HFFc6 (cell line): ENCODE measurements around the gene THSD4. TPM values are rescaled to one million over a fixed set of nuclear protein-coding genes. Genes with fewer than 3 reads are reported as not detected.
"Not testable (repeated sequence)": the region's sequence is repeated elsewhere in the genome, so short reads cannot be mapped to it uniquely, and the experiment has no call there.

ENCODE experiments used
- DNase-seq: peaks from one replicate; pipeline ENCODE4 v3.0.0-alpha.2; 2018
- H3K27ac Mint-ChIP-seq: 2 replicates; pipeline ENCODE4 v1.8.0; 2020; ENCODE audit warnings: mild to moderate bottlenecking, mixed read lengths
- H3K27me3 Mint-ChIP-seq: 2 replicates; pipeline ENCODE4 v1.8.0; 2021; ENCODE audit warnings: mild to moderate bottlenecking, moderate library complexity, mixed read lengths; ENCODE audit not compliant: insufficient read depth
- H3K36me3 Mint-ChIP-seq: 2 replicates; pipeline ENCODE4 v1.8.0; 2021; ENCODE audit warnings: low read depth, mixed read lengths
- H3K4me1 Mint-ChIP-seq: 2 replicates; pipeline ENCODE4 v1.8.0; 2020; ENCODE audit warnings: low read depth, mixed read lengths
- H3K4me3 Mint-ChIP-seq: 2 replicates; pipeline ENCODE4 v1.8.0; 2020; ENCODE audit warnings: mild to moderate bottlenecking, moderate library complexity, mixed read lengths
- H3K9me3 Mint-ChIP-seq: 2 replicates; pipeline ENCODE4 v1.8.0; 2020; ENCODE audit warnings: mild to moderate bottlenecking, mixed read lengths
- total RNA-seq, 6 experiments: library from RNA; stranded (reverse); fragmentation: NEBNext Ultra II Directional; extraction: Animal tissue kit (Norgen Biotek cat#: 25700); gene quantifications; 2 replicates in 1 of 6; 3 replicates in 5 of 6; pipeline ENCODE4 v1.2.3, GENCODE V29; 2021
- TF ChIP-seq, protein P1 (sequence below): fragments of 200-600 bp; sonication (generic); IDR thresholded peaks from 2 replicates; pipeline ENCODE4 v1.5.0; 2021; ENCODE audit warnings: antibody characterized with exemption, mild to moderate bottlenecking

THSD4 gene
- total RNA-seq, 6 experiments from 2014 or later: 32.7 to 39.1 (median 36.4) TPM

DNA sequence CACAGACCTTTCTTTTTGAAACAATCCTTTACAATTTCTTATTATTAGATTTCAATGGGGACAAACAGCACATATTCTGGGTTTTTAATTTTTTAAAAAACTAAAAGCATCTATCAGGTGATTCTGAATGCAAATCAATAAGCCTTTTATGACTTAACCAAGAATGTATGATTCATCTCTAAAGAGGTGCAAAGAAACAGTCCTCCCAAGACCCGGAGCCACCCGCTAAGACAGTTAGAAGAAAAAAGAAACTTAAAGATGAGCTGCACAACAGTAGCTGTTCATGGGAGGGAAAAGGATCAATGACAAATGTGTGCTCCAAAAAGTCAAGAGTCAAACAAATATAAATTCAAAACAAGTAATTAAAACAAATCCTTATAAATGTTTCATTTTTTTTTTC lies 319.5 kb downstream of the THSD4 start:
- TF ChIP-seq, protein P1, sequence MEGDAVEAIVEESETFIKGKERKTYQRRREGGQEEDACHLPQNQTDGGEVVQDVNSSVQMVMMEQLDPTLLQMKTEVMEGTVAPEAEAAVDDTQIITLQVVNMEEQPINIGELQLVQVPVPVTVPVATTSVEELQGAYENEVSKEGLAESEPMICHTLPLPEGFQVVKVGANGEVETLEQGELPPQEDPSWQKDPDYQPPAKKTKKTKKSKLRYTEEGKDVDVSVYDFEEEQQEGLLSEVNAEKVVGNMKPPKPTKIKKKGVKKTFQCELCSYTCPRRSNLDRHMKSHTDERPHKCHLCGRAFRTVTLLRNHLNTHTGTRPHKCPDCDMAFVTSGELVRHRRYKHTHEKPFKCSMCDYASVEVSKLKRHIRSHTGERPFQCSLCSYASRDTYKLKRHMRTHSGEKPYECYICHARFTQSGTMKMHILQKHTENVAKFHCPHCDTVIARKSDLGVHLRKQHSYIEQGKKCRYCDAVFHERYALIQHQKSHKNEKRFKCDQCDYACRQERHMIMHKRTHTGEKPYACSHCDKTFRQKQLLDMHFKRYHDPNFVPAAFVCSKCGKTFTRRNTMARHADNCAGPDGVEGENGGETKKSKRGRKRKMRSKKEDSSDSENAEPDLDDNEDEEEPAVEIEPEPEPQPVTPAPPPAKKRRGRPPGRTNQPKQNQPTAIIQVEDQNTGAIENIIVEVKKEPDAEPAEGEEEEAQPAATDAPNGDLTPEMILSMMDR: no peak
- no peak for DNase-seq
- peaks cover 17% of the 10 kb centered on the region for H3K36me3 Mint-ChIP-seq
- H3K9me3 Mint-ChIP-seq: peaks cover 8% of the 10 kb centered on the region
- no peak overlapping the region for H3K4me3 Mint-ChIP-seq
- no peak overlapping the region for H3K27ac Mint-ChIP-seq
- H3K4me1 Mint-ChIP-seq: peaks cover 39% of the 10 kb centered on the region
- H3K27me3 Mint-ChIP-seq: no peaks in the 10 kb centered on the region

DNA sequence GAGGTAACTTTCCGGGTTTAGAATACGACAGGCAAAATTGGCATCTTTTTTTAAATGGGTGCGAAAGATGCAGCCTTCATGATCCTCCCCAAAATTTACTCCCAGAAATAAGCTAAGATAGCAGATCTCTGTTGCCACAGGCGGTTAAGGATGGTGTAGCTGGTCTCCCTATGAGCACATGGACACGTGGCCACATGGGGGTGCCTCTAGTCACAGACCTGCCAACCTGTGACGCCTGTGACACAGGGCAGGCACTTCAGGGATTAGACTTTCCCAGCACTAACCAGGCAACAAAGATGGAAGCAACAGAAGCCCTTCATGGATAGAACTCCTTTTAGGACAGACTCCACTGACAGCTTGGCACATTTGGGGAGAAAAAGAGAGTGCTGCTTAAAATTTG lies 320.3 kb downstream of the THSD4 start:
- Mint-ChIP-seq H3K36me3 (peaks cover 17% of the 10 kb centered on the region), H3K4me3 (no peak overlapping the region), H3K9me3 (peaks cover 8% of the 10 kb centered on the region), H3K27ac (no peak overlapping the region), H3K27me3 (no peaks in the 10 kb centered on the region), H3K4me1 (peaks cover 43% of the 10 kb centered on the region)
- no peak for DNase-seq
- TF ChIP-seq, protein P1: no peak

DNA sequence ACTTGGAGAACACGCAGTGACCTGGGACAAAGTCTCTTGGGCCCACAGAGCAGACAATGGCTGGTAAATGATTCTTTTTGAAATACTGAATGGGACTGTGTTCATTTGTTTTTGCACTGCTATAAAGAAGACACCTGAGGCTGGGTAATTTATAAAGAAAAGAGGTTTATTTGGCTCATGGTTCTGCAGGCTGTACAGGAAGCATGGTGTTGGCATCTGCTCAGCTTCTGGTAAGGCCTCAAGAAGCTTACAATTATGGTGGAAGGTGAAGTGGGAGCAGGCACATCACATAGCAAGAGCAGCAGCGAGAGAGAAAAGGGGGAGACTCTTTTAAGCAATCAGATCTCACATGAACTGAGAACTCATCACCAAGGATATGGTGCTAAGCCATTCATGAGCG lies 321.6 kb downstream of the THSD4 start:
- TF ChIP-seq, protein P1: no peak
- peaks cover 17% of the 10 kb centered on the region for H3K36me3 Mint-ChIP-seq
- peaks cover 2% of the 10 kb centered on the region; the same call in 1 of the 2 replicates for H3K27me3 Mint-ChIP-seq
- DNase-seq: no peak
- H3K9me3 Mint-ChIP-seq: peaks cover 8% of the 10 kb centered on the region
- H3K4me3 Mint-ChIP-seq: no peak overlapping the region
- H3K4me1 Mint-ChIP-seq: peaks cover 50% of the 10 kb centered on the region
- no peak overlapping the region for H3K27ac Mint-ChIP-seq

DNA sequence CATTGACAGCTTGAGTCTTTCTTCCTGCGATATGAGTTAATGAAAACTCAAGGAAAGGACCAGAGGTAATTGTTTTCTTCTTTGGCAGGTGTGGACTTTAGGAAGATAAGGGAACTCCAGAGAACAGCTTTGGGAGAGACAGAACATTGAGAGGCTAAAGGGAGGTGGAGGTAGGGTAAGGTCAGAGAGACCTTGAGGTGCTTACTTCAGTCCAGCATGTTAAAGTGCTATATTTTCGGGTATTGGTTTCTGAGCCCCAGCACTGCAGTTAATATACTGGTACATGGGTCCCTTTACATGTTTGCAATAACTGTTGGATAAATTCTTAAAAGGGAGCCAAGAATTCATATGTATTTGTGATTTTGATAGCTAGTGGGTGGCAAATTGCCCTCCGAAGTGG lies 322.1 kb downstream of the THSD4 start:
- Mint-ChIP-seq H3K36me3 (peaks cover 17% of the 10 kb centered on the region), H3K27ac (no peak overlapping the region), H3K9me3 (peaks cover 8% of the 10 kb centered on the region), H3K4me1 (peaks cover 50% of the 10 kb centered on the region), H3K27me3 (peaks cover 2% of the 10 kb centered on the region; the same call in 1 of the 2 replicates), H3K4me3 (no peak overlapping the region)
- TF ChIP-seq, protein P1: no peak
- DNase-seq: no peak

DNA sequence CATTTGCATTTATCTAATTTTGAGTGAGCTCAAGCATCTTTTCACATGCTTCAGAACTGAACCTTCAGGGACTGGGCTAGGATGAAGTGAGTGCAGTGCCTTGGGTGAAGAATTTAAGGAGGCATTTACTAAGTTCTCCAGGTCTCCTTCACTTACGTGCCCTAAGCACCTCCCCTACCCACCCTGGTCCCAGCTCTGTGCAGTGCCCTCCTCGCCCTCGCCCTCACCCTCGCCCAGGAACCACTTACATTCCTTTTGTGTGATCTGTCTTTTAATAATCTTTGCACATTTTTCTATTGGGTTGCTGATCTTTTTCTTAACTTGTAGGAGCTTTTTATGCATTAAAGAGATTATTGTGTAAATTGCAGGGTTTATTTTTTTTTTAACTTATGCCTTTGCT lies 322.6 kb downstream of the THSD4 start:
- TF ChIP-seq, protein P1: no peak
- Mint-ChIP-seq H3K27ac (no peak overlapping the region), H3K4me3 (no peak overlapping the region), H3K27me3 (peaks cover 2% of the 10 kb centered on the region; the same call in 1 of the 2 replicates), H3K36me3 (peaks cover 17% of the 10 kb centered on the region), H3K4me1 (peaks cover 50% of the 10 kb centered on the region), H3K9me3 (peaks cover 8% of the 10 kb centered on the region)
- DNase-seq: no peak

DNA sequence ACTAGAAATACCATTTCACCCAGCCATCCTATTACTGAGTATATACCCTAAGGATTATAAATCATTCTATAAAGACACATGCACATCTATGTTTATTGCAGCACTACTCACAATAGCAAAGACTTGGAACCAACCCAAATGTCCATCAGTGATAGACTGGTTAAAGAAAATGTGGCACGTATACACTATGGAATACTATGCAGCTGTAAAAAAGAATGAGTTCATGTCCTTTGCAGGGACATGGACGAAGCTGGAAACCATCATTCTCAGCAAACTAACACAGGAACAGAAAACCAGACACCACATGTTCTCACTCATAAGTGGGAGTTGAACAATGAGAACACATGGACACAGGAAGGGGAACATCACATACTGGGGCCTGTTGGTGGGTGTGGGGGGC lies 324.2 kb downstream of the THSD4 start:
- not testable (repeated sequence) for H3K9me3 Mint-ChIP-seq, DNase-seq, H3K27ac Mint-ChIP-seq, H3K27me3 Mint-ChIP-seq, H3K4me3 Mint-ChIP-seq
- Mint-ChIP-seq H3K36me3 (peaks cover 17% of the 10 kb centered on the region), H3K4me1 (peaks cover 43% of the 10 kb centered on the region)
